ENCODE results near the gene FOXJ3. TPM values are rescaled to one million over a fixed set of nuclear protein-coding genes. Genes with fewer than 3 reads are reported as not detected.
A peak's percentile ranks its signal among the peaks of the same experiment; 100 is the strongest.

Gene FOXJ3
- total RNA-seq, 4 donors from 2014 or later, result 39.4 to 81.0 (median 56.3) TPM

- no peak overlapping the region for H3K4me3 ChIP-seq
- intact Hi-C loops (cut with DNase I; ENCODE audit: low total_unique reads), result no loop called here
- in situ Hi-C loops (cut with MboI; ENCODE audit: low sequenced_read_pairs in 4 of 4), result no loop called here
- H3K27ac ChIP-seq, result no peak overlapping the region
- no peak for DNase-seq
- H3K36me3 ChIP-seq, result peaks cover 0 to 15% of the 10 kb centered on the region in 2 donors
- ATAC-seq, result no peak
- peaks cover 28 to 33% of the 10 kb centered on the region in 2 donors for H3K4me1 ChIP-seq
- no peaks in the 10 kb centered on the region for H3K9me3 ChIP-seq
- no peaks in the 10 kb centered on the region for H3K27me3 ChIP-seq
- no peak for TF ChIP-seq POLR2A (IDR thresholded peaks at IDR 0.05)
- no peak for TF ChIP-seq CTCF (IDR thresholded peaks at IDR 0.05 in 4 of 5, conservative IDR thresholded peaks at IDR 0.05 in 1 of 5)
Measured at GRCh38 chr1:42266253-42267135, 68.5 kb downstream of the FOXJ3 start.

- Histone ChIP-seq H3K27me3 (no peaks in the 10 kb centered on the region), H3K4me3 (no peak overlapping the region), H3K9me3 (no peaks in the 10 kb centered on the region), H3K36me3 (peaks cover 0 to 15% of the 10 kb centered on the region in 2 donors), H3K4me1 (peaks cover 44 to 50% of the 10 kb centered on the region in 2 donors), H3K27ac (no peak overlapping the region)
- no peak for ATAC-seq
- in situ Hi-C loops (cut with MboI; ENCODE audit: low sequenced_read_pairs in 4 of 4), result no loop called here
- intact Hi-C loops (cut with DNase I; ENCODE audit: low total_unique reads), result no loop called here
- DNase-seq, result no peak
- TF ChIP-seq CTCF (IDR thresholded peaks at IDR 0.05 in 4 of 5, conservative IDR thresholded peaks at IDR 0.05 in 1 of 5) (no peak), POLR2A (IDR thresholded peaks at IDR 0.05) (no peak)
Measured at GRCh38 chr1:42264511-42265190, 70.4 kb downstream of the FOXJ3 start.

- intact Hi-C loops (cut with DNase I; ENCODE audit: low total_unique reads), result no loop called here
- H3K27ac ChIP-seq, result no peak overlapping the region
- H3K4me3 ChIP-seq, result no peak overlapping the region
- peaks cover 58 to 66% of the 10 kb centered on the region in 2 donors for H3K4me1 ChIP-seq
- TF ChIP-seq CTCF (IDR thresholded peaks at IDR 0.05 in 4 of 5, conservative IDR thresholded peaks at IDR 0.05 in 1 of 5), result no peak
- TF ChIP-seq POLR2A (IDR thresholded peaks at IDR 0.05), result no peak
- peaks cover 0 to 15% of the 10 kb centered on the region in 2 donors for H3K36me3 ChIP-seq
- no peak for ATAC-seq
- H3K9me3 ChIP-seq, result no peaks in the 10 kb centered on the region
- no peak for DNase-seq
- H3K27me3 ChIP-seq, result no peaks in the 10 kb centered on the region
- in situ Hi-C loops (cut with MboI; ENCODE audit: low sequenced_read_pairs in 4 of 4), result no loop called here
Measured at GRCh38 chr1:42263019-42263418, 72.0 kb downstream of the FOXJ3 start.

- ATAC-seq (no peak), DNase-seq (no peak)
- in situ Hi-C loops (cut with MboI; ENCODE audit: low sequenced_read_pairs in 4 of 4) (no loop called here), intact Hi-C loops (cut with DNase I; ENCODE audit: low total_unique reads) (no loop called here)
- no peaks in the 10 kb centered on the region for H3K9me3 ChIP-seq
- H3K27me3 ChIP-seq, result no peaks in the 10 kb centered on the region
- H3K4me3 ChIP-seq, result no peak overlapping the region
- H3K4me1 ChIP-seq, result peaks cover 46 to 47% of the 10 kb centered on the region in 2 donors
- H3K36me3 ChIP-seq, result peaks cover 0 to 15% of the 10 kb centered on the region in 2 donors
- peak overlapping the region; percentile 59 to 84 (median 70) for H3K27ac ChIP-seq
- TF ChIP-seq CTCF (IDR thresholded peaks at IDR 0.05 in 4 of 5, conservative IDR thresholded peaks at IDR 0.05 in 1 of 5) (no peak), POLR2A (IDR thresholded peaks at IDR 0.05) (no peak)
Measured at GRCh38 chr1:42260376-42261070, 74.5 kb downstream of the FOXJ3 start.
